HG03571 (cell line): ENCODE measurements around the gene SIN3B.

Experiments
- ATAC-seq: cut with Tn5 transposase; IDR thresholded peaks from one replicate; pipeline ENCODE4 v1.9.1; 2021; ENCODE audit not compliant: unreplicated experiment

Gene SIN3B

DNA sequence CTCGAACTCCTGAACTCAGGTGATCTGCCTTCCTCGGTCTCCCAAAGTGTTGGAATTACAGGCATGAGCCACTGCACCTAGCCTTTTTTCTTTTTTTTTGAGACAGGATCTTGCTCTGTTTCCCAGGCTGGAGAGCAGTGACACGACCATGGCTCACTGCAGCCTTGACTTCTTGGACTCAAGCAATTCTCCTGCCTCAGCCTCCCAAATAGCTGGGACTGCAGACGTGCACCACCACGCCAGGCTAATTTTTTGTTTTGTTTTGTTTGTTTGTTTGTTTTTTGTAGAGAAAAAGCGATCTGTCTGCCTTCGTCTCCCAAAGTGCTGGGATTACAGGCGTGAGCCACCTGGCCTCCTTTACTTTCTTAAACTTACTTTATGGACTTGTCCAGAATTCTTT lies 6.5 kb upstream of the SIN3B start:
- no peak for ATAC-seq

DNA sequence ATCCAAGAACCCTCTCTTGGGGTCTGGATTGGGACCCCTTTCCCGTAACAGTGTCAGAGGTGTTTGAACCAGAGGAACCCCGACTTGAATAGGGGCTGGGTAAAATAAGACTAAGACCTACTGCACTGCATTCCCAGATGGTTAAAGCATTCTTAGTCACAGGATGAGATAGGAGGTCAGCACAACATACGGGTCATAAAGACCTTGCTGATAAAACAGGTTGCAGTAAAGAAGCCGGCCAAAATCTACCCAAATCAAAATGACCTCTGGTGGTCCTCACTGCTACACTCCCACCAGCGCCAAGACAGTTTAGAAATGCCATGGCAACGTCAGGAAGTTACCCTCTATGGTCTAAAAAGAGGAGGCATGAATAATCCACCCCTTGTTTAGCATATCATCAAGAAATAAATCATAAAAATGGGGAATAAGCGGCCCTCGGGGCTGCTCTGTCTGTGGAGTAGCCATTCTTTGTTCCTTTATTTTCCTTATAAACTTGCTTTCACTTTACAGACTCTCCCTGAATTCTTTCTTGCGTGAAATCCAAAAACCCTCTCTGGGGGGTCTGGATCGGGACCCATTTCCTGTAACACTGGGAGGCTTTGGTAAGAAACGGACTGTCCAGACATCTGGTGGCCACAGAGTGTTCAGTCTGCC lies 4.4 kb upstream of the SIN3B start:
- ATAC-seq = no peak

DNA sequence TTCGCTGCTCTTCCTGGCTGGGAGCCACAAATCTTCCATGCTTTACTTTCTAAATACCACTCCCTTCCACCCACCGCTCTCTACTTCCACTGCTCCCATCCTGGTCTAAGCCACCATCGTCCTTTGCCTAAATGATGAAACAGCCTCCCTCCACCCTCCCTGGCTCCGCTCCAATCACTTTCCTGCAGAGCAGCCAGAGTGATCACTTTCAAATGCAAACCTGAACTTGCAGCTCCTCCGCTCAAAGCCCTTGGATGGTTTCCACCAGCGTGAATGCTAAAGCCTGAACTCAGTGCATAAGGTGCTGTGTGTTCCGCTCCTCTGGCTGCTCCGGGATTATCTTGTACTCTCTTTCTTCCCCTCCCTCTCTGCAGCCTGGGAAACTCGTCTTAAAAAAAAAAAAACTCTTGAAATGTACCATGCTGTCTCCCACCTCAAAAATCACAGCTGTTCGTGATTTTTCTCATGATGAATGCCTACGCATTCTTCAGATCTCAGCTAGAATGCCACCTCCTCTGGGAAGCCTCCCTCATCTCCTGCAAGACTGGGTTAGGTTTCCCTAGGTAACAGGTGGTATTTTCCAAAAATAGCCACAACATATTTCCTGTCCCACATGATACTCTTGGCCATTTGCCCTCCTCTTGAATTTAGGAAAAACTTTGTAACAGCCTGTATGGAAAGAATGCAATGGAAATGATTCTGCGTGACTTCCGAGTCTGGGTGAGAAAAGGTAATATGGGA lies 3.7 kb upstream of the SIN3B start:
- ATAC-seq = no peak

DNA sequence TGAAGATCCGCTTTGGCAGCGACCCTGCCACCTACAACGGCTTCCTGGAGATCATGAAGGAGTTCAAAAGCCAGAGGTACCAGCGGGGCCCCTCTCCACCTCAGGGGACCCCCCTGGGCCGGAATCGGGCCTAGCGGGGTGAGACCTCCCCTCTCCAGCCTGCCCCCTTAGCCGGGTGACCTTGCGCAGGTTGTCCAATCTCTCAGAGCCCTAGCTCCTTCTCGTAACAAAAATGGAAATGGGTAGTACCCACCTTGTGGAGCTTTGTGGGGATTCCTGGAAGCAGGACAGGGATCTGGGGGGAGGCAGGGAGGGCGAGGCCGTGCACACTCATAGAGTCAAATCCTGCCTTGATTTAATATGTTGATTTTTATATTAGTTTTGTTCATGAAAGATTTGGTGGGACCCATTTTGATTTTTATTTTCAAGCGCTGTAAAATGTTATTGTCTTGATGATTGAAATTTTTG lies 658 bp downstream of the SIN3B start:
- no peak for ATAC-seq

DNA sequence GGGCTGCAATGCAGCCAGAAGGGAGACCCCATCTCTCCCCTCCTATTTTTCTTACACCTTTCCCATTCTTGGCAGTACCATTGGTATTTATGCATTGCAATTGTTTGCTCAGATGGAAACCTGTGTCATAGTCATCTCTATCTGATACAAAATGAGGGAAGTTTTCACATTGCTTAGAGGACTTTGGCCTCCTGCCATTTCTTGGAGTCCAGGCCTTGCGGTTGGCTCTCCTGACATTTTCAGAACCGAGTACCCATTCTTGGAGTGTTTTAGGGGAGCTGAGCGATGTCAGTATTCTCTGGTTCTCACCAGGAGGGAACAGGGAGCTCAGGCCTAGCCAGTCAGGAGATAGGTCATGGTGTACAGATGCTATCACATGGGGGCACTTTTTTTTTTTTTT lies 1.5 kb downstream of the SIN3B start:
- no peak for ATAC-seq

DNA sequence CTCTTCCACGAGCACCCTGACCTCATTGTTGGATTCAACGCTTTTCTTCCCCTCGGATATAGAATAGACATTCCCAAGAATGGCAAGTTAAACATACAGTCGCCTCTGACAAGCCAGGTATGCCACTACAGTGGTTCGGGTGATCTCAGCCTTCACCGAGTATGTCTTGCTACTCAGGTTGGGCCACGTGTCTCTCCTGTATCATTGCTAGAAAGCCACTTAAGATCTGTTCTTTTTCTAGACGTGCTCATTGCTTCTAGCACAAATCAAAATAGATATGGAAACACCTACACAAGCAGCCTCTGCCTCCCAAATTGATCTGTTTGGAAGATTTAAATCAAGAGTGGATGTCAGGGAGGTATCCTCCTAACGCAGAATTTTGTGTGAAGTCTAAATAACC lies 2.3 kb downstream of the SIN3B start:
- no peak for ATAC-seq

DNA sequence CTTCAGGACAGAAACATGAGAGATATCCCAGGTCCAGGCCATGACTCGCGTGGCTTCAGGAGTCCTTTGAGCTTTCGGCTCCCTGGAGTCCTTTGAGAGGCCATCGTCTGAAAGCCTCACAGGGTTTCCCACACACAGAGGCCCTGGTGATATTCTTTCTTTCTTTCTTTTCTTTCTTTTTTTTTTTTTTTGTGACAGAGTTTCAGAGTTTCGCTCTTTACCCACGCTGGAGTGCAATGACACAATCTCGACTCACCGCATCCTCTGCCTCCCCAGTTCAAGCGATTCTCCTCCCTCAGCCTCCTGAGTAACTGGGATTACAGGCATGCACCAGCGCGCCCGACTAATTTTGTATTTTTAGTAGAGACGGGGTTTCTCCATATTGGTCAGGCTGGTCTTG lies 5.5 kb downstream of the SIN3B start:
- ATAC-seq = no peak

DNA sequence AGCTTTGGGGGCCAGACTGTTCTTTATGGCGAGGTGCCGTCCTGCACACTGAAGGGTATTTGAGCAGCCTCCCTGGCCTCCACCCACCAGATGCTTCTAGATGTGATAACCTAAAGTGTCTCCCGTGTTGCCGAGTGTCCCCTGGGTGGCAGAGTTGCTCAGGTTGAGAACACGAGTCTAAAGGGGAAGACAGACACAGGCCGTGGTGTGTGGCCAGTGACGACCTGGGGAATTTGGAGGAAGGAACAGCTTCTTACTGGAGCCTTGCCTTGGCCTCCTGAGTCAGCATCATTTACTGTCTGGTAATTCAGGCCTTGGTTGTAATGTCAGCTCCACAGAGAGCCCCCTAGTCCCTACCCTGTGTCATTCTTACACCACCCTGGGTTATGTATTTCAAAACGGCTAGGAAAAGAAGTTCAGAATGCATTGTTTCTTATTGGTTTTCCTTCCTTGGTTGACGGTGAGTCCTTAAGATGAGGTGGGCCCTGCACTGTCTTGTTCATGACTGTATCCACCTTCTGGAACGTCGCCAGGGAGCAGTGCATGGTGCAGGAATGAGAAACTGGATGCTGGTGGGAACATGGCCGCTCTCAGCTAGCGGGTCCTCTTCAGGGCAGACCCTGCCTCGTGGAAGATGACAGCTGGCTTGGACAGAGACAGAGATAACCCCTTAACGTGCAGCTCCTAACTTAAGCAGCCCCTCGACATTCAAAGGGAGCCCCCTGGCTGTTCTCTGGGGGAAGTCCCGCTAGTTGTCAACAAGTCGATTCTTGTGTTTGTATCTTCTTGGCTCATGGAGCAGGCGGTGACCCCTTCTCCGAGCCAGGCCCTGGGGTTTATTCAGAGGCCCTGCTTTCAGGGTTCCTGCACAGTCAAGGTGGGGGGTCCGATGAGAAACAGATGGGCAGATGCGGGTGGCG lies 7.2 kb downstream of the SIN3B start:
- ATAC-seq = no peak

DNA sequence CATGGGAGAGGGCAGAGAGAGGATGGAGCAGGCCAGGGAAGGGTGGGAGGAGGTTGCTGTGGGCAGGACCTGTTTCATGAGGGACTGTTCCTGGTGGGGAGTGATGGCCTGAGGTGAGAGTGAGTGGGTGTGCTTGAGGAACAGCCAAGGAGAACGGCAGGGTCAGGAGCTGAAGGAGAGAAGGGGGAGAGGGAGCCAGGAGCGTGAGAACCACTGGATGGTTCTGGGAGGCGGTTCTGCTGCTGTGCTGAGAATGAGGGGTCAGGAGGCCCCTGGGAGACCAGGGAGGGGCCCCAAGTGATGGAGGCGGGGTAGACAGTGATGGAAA lies 7.8 kb downstream of the SIN3B start:
- ATAC-seq = no peak

DNA sequence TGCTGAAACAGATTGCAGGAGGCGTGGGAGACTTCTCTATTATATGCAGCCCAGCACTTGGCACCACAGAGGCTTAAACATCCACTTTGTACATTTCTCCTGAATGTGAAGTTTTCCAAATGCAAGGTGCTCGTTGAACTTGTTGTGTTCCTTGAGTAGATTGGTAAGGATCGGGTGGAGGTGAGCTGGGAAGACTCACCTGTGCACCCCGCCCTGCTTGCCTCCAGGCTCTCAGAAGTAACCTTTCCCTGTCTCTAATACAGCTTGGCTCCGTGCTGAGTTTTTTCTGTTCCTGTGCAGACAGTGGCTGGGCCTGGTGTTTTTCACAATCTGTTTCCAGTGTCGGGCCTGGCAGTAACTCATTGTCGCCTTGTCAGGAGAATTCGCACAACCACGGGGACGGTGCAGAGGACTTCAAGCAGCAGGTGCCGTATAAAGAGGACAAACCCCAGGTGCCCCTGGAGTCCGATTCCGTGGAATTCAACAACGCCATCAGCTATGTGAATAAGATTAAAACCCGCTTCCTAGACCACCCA lies 12.3 kb downstream of the SIN3B start:
- no peak for ATAC-seq

DNA sequence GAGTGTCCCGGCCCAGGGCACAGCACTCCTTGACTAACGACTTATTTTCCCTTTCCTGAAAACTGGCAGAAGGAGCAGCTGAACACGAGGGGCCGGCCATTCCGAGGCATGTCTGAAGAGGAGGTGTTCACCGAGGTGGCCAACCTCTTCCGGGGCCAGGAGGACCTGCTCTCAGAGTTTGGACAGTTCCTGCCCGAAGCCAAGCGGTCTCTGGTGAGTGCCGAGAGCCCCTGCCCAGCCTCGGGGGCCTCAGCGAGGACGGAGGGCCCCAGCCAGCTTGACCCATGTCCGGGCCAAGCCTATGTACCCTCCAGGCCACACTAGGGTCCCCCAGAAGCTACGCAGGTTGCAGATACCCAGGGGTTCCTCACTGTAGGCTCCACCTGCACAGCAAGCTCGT lies 17.7 kb downstream of the SIN3B start:
- ATAC-seq = no peak

DNA sequence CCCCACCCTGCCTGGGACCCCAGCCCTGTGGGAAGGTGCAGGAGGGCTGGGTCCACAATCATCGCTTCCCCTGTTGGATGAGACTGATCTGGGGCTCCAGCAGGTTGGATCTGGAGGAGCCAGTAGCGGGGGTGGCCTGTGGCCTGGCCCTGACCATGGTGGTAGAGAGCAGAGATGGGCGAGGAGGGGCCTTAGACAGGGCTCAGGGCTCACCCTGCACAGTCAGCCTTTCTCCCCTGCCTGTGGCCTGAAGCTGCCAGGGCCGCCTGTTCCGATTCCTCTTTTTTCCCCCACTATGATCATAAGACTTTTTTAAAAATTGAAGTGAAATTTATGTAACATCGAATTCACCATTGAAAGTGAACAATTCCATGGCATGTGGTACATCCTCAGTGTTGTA lies 18.2 kb downstream of the SIN3B start:
- ATAC-seq = no peak

DNA sequence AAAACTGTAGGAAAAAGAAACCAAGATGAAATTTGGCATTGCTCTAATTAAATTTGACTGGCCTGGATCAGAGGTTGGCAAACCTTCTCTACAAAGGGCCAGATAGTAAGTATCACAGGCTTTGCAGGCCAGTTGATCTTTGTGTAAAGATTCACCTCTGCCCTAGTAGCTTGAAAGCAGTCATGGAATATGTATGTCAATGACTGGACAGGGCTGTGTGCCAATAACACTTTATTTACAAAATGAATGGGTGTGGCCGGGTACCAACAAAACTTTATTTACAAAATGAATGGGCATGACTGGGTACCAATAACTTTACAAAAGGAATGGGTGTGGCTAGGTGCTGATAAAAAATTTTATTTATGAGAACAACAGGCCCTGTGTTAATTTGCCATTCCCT lies 20.0 kb downstream of the SIN3B start:
- ATAC-seq = no peak

DNA sequence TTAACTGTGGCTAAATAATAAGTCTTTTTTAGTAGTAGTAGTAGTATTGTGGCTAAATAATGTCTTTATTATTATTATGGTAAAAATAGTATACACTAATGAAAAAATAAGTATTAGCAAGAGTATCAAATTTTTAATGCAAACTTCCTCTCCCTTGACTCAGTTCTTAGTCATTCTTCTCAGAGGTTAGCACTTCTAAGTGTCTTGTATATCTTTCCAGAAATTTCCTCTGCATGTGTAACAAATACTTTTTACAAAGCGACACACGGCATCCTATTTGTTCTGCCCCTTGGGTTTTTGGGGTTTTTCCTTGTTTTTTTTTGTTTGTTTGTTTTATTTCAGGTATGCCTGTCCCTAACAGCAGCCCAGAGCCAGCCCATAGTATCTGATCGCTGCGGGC lies 20.9 kb downstream of the SIN3B start:
- ATAC-seq = no peak

DNA sequence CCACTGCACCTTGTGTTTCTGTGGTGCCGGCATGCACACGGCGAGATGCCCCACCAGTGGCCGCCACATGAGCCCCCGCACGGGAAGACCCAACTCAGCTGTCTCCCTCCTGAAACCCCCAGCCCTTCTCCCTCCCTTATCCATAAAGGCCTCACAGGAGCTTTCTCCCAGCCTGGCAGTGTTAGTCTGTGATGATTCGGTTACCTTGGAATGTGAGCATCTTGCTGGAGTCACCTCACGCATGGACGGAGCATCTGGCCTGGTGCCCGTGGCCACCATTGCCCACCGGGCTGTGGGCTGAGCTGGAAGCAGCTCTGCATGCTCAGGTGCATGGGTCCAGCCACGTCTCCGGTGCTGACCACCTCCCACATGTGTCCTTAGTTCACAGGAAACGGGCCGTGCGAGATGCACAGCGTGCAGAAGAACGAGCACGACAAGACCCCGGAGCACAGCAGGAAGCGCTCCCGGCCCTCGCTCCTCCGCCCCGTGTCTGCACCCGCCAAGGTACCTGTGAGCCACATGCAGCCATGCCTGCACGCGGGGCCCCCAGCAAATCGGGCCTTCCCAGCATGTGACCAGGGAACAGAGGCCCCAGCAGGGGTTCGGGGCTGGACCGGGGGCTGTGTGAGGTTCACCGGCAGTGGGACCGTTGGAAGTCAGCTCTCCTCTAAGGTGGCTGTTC lies 22.0 kb downstream of the SIN3B start:
- no peak for ATAC-seq

DNA sequence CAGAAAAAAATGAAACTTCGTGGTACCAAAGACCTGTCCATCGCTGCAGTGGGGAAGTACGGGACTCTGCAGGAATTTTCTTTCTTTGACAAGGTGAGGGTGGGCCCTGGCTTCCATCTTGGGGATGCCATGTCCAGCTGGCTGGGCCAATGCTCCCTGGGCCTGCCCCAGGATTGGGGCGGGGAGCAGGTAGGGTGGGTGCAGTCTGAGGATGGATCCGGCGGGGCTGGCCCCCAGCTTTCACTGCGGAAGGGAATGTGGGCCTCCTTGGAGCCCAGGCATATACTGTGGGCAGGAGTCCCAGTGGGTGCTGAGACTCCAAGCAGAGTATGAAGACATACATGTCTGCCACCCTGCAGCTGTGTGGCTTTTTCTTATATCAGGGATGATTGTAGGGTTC lies 23.9 kb downstream of the SIN3B start:
- ATAC-seq = no peak

DNA sequence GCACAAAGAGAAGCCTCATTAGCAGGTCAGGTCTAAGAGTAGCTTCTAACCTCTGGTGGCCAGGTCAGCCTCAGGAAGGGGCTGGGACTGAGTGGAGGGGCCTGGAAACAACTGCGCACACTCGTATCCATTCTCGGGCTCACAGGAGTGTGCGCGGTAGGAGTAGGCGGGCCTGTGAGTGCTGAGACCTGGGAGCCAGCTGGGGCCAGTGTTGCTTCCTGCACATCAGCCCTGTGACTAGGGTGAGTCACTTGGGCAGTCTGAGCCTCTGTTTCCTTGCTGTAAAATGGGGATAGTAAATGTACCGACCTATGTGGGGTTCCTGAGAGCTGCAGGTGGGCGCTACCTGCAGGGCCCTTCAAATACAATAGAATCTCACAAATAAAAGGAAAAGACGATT lies 26.9 kb downstream of the SIN3B start:
- ATAC-seq = no peak

DNA sequence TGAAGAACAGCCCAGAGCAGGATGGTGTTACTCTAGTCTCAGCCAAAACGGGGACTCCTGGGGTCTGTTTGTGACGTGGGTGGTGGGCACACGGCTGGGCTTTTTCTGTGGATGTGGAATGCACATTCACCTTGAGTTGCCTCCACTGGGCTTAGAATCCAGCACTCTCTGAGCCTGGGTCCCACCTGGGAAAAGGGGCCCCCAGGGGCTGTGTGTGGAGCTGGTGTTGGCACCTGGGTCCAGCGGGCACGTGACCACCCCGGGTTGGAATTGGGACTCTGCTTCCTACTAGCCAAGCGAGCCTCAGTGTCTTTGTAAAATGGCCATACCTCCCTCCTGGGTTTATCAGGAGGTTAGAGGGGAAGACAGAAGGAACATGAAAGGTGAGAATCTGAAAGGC lies 30.4 kb downstream of the SIN3B start:
- no peak for ATAC-seq

DNA sequence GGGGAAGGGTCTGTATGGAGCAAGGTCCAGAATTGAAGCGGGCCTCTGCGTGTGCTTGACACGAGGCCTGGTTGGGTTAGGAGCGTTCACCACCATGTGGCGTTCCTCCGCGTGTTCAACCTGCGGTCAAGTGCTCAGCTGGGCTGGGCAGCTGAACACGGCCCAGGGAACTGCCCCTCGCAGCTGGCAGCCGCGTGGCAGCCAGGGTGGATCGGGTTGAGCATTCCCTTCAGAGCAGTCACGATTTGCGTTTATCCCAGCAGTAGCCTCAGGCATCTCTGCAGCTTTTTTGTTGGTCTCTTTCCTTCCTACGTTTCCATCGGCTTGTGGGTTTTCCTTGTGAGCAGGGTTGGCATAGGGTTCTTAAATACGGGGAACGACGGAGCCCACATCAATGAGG lies 30.9 kb downstream of the SIN3B start:
- no peak for ATAC-seq

DNA sequence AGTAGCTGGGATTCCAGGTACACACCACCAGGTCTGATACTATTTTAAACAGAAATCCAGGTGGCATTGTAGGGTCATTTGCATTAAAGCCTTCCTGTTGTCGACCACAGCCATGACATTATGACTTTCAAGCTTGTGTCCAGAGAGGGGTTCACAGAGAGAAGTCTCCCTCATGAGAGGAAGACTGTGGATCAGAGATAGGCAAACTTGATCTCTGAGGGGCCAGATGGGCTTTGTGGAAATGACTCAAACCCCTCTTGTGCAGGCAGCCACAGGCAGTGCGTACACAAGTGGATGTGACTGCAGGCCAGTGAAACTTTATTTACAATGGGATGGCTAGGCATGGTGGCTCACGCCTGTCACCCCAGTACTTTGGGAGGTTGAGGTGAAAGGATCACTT lies 31.8 kb downstream of the SIN3B start:
- ATAC-seq = no peak

DNA sequence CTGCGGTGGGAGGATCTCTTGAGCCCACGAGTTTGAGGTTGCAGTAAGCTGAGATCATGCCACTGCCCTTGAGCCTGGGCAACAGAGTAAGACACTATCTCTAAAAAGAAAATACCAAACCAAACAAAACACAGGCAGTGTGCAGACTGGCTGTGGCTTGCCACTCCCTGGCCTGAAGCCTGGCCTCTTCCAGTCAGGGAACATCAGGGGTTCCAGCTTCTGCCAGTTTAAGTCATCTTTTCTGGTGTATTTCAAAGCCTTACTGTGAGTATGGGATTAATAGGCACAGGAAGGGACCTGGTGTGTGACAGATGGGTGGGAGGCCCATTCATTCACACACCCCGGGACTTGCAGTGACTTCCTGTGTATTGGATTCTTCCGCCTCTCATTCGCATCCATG lies 32.6 kb downstream of the SIN3B start:
- no peak for ATAC-seq
